ENCODE results near the gene GPC6.

The GPC6 gene

DNA sequence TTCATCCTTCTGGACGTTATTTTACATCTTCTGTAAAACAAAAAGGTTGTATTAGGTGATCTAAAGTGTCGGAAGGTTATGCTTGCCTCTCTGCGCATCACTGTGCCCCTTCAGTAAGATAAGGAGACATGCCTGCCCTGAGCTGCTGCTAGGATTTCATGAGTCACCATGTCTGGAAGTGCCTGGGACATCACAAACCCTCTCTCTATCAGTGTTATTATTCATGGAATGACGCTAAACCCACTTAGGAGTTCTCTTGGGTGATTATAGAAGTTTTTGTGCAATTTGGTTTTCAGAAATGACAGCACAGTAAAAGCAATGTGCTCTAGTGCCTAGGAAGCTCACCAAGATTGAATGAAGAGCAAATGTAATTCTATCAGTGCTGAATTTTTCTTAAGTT is 635.2 kb downstream of the GPC6 start:
- Histone ChIP-seq H3K9ac (ENCODE audit: low read length) (no peak overlapping the region), H3K27ac (ENCODE audit: low read depth, low read length) (no peak overlapping the region), H3K36me3 (ENCODE audit: low read length) (no peaks in the 10 kb centered on the region), H3K79me2 (ENCODE audit: insufficient read depth, low read length) (no peaks in the 10 kb centered on the region), H3K27me3 (ENCODE audit: low read length) (no peaks in the 10 kb centered on the region), H2AFZ (ENCODE audit: low read depth, low read length, severe bottlenecking) (no peak overlapping the region), H3K4me2 (ENCODE audit: low read depth, low read length, poor library complexity, severe bottlenecking) (no peak overlapping the region), H3K9me2 (replicated peaks; ENCODE audit: insufficient read depth, low read length) (no peaks in the 10 kb centered on the region), H3K4me3 (ENCODE audit: insufficient read depth, low read length, poor library complexity, severe bottlenecking) (no peak overlapping the region), H3F3A (ENCODE audit: insufficient read depth) (no peaks in the 10 kb centered on the region), H4K20me1 (ENCODE audit: low read depth, low read length) (no peaks in the 10 kb centered on the region), H3K9me3 (ENCODE audit: insufficient read depth, low read length) (no peaks in the 10 kb centered on the region)
- TF ChIP-seq CTCF (IDR thresholded peaks at IDR 0.05; ENCODE audit: insufficient read depth, low read length, poor library complexity, severe bottlenecking) (no peak), EZH2phosphoT487 (conservative IDR thresholded peaks at IDR 0.05; ENCODE audit: low read length) (no peak)

- no peak overlapping the region for H2AFZ ChIP-seq (ENCODE audit: low read depth, low read length, severe bottlenecking)
- H3K27me3 ChIP-seq (ENCODE audit: low read length) = no peaks in the 10 kb centered on the region
- no peak overlapping the region for H3K9ac ChIP-seq (ENCODE audit: low read length)
- no peaks in the 10 kb centered on the region for H3K79me2 ChIP-seq (ENCODE audit: insufficient read depth, low read length)
- no peaks in the 10 kb centered on the region for H3K36me3 ChIP-seq (ENCODE audit: low read length)
- no peak overlapping the region for H3K27ac ChIP-seq (ENCODE audit: low read depth, low read length)
- no peaks in the 10 kb centered on the region for H3K9me3 ChIP-seq (ENCODE audit: insufficient read depth, low read length)
- H3K4me2 ChIP-seq (ENCODE audit: low read depth, low read length, poor library complexity, severe bottlenecking) = no peak overlapping the region
- TF ChIP-seq EZH2phosphoT487 (conservative IDR thresholded peaks at IDR 0.05; ENCODE audit: low read length) (no peak), CTCF (IDR thresholded peaks at IDR 0.05; ENCODE audit: insufficient read depth, low read length, poor library complexity, severe bottlenecking) (no peak)
- H3K9me2 ChIP-seq (replicated peaks; ENCODE audit: insufficient read depth, low read length) = no peaks in the 10 kb centered on the region
- H3F3A ChIP-seq (ENCODE audit: insufficient read depth) = no peaks in the 10 kb centered on the region
- no peak overlapping the region for H3K4me3 ChIP-seq (ENCODE audit: insufficient read depth, low read length, poor library complexity, severe bottlenecking)
- no peaks in the 10 kb centered on the region for H4K20me1 ChIP-seq (ENCODE audit: low read depth, low read length)
These were observed 635.7 kb downstream of the GPC6 start for GRCh38 chr13:93862259-93862658.

DNA sequence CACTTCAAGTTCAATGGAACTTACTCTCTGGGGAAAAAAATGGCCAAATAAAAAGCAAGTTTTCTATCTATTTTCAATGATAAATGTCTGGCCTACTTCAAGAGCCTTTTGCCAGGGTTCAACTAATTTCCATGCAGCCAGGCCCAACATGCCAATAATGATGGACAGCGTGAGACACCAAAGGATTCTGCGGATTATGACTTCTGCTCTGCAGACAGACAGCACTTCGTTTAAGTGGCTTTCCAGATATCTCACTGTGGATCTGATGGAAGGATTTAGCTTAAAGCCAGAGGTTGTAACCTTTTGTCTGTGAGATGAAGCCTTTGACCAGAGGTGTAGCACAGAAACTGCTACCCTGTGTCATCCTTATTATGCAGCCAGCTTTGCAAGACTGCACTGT is 638.6 kb downstream of the GPC6 start:
- Histone ChIP-seq H3K4me2 (ENCODE audit: low read depth, low read length, poor library complexity, severe bottlenecking) (no peak overlapping the region), H3F3A (ENCODE audit: insufficient read depth) (no peaks in the 10 kb centered on the region), H3K9me3 (ENCODE audit: insufficient read depth, low read length) (no peaks in the 10 kb centered on the region), H3K4me3 (ENCODE audit: insufficient read depth, low read length, poor library complexity, severe bottlenecking) (no peak overlapping the region), H3K9ac (ENCODE audit: low read length) (no peak overlapping the region), H2AFZ (ENCODE audit: low read depth, low read length, severe bottlenecking) (no peak overlapping the region), H3K27ac (ENCODE audit: low read depth, low read length) (no peak overlapping the region), H3K9me2 (replicated peaks; ENCODE audit: insufficient read depth, low read length) (no peaks in the 10 kb centered on the region), H3K27me3 (ENCODE audit: low read length) (no peaks in the 10 kb centered on the region), H4K20me1 (ENCODE audit: low read depth, low read length) (no peaks in the 10 kb centered on the region), H3K79me2 (ENCODE audit: insufficient read depth, low read length) (no peaks in the 10 kb centered on the region), H3K36me3 (ENCODE audit: low read length) (no peaks in the 10 kb centered on the region)
- TF ChIP-seq CTCF (IDR thresholded peaks at IDR 0.05; ENCODE audit: insufficient read depth, low read length, poor library complexity, severe bottlenecking) = no peak
- TF ChIP-seq EZH2phosphoT487 (conservative IDR thresholded peaks at IDR 0.05; ENCODE audit: low read length) = no peak

GRCh38 chr13:93867481-93867880 is 640.9 kb downstream of the GPC6 start:
- TF ChIP-seq EZH2phosphoT487 (conservative IDR thresholded peaks at IDR 0.05; ENCODE audit: low read length) (no peak), CTCF (IDR thresholded peaks at IDR 0.05; ENCODE audit: insufficient read depth, low read length, poor library complexity, severe bottlenecking) (no peak)
- H3K9me2 ChIP-seq (replicated peaks; ENCODE audit: insufficient read depth, low read length) = no peaks in the 10 kb centered on the region
- H3K4me3 ChIP-seq (ENCODE audit: insufficient read depth, low read length, poor library complexity, severe bottlenecking) = no peak overlapping the region

More at GRCh38 chr13:93867481-93867880, 640.9 kb downstream of the GPC6 start:
- no peaks in the 10 kb centered on the region for H4K20me1 ChIP-seq (ENCODE audit: low read depth, low read length)
- H3K4me2 ChIP-seq (ENCODE audit: low read depth, low read length, poor library complexity, severe bottlenecking) = no peak overlapping the region
- H2AFZ ChIP-seq (ENCODE audit: low read depth, low read length, severe bottlenecking) = no peak overlapping the region
- H3K79me2 ChIP-seq (ENCODE audit: insufficient read depth, low read length) = no peaks in the 10 kb centered on the region
- H3F3A ChIP-seq (ENCODE audit: insufficient read depth) = no peaks in the 10 kb centered on the region
- no peaks in the 10 kb centered on the region for H3K36me3 ChIP-seq (ENCODE audit: low read length)
- H3K27me3 ChIP-seq (ENCODE audit: low read length) = no peaks in the 10 kb centered on the region
- no peaks in the 10 kb centered on the region for H3K9me3 ChIP-seq (ENCODE audit: insufficient read depth, low read length)
- no peak overlapping the region for H3K27ac ChIP-seq (ENCODE audit: low read depth, low read length)
- no peak overlapping the region for H3K9ac ChIP-seq (ENCODE audit: low read length)
